Left lung (tissue), 10 donors: ENCODE results near the gene MTMR1. TPM values are rescaled to one million over a fixed set of nuclear protein-coding genes. Genes with fewer than 3 reads are reported as not detected.
A peak's percentile ranks its signal among the peaks of the same experiment; 100 is the strongest.

Experiments used
- ATAC-seq: fragments of 200-7000 bp; cut with Tn5 transposase; one replicate; pipeline ENCODE4 v1.9.1; 2020; ENCODE audit warnings: moderate library complexity
- DNase-seq, 4 donors: peaks; one replicate each; pipeline ENCODE4 v3.0.0-alpha.2; 2013 to 2020
- H3K27ac ChIP-seq, 2 donors: fragments of 200-600 bp; sonication (generic) in 1 of 2; one replicate each; pipeline versions ENCODE4 v1.5.0 to v1.8.0; 2020 to 2021
- H3K27me3 ChIP-seq, 2 donors: fragments of 200-600 bp; sonication (generic) in 1 of 2; one replicate each; pipeline versions ENCODE4 v1.5.0 to v1.8.0; 2020 to 2021
- H3K36me3 ChIP-seq, 2 donors: fragments of 200-600 bp; sonication (generic) in 1 of 2; one replicate each; pipeline versions ENCODE4 v1.5.0 to v1.8.0; 2020 to 2021
- H3K4me1 ChIP-seq, 2 donors: fragments of 200-600 bp; one replicate each; pipeline ENCODE4 v1.8.0; 2021
- H3K4me3 ChIP-seq, 2 donors: fragments of 200-600 bp; sonication (generic) in 1 of 2; one replicate each; pipeline versions ENCODE4 v1.5.0 to v1.8.0; 2020 to 2021; ENCODE audit warnings: mild to moderate bottlenecking in 1 of 2
- H3K9me3 ChIP-seq, 2 donors: fragments of 200-600 bp; sonication (generic) in 1 of 2; one replicate each; pipeline versions ENCODE4 v1.5.0 to v1.8.0; 2020 to 2021
- CTCF ChIP-seq, 2 donors: fragments of 200-600 bp; sonication (generic) in 1 of 2; IDR thresholded peaks; one replicate each; pipeline versions ENCODE4 v1.5.0 to v1.8.0; 2021; ENCODE audit warnings: antibody characterized with exemption in 2 of 2
- intact Hi-C, 2 donors: fragments of 100-400 bp; cut with DNase I; formaldehyde crosslinking; loops; one replicate each; pipeline versions ENCODE4 v1.11.2 to v1.14.2; 2022
- polyA plus RNA-seq, 6 donors: library from polyadenylated mRNA; unstranded; fragments of 120-200 nt; gene quantifications; one replicate each; pipeline ENCODE4 v1.2.1, GENCODE V29; 2013; ENCODE audit not compliant: insufficient read length in 6 of 6
- total RNA-seq, 2 donors: library from RNA; stranded (reverse); fragmentation: NEBNext Ultra II Directional; extraction: Animal tissue kit (Norgen Biotek cat#: 25700); gene quantifications; one replicate each; pipeline ENCODE4 v1.2.1, GENCODE V29; 2021
- donor health status: DM: no; HTN: yes; CAD: no.
- donor health status: DM: no; HTN: no; CAD: no.

The MTMR1 gene
- total and polyA plus RNA-seq, 8 donors, result 17.3 to 23.1 (median 20.7) TPM

- no peaks in the 10 kb centered on the region for H3K9me3 ChIP-seq
- no peak for TF ChIP-seq CTCF (IDR thresholded peaks at IDR 0.05)
- H3K36me3 ChIP-seq, result no peaks in the 10 kb centered on the region
- H3K4me3 ChIP-seq, result no peak overlapping the region
- DNase-seq, result no peak
- H3K27ac ChIP-seq, result no peak overlapping the region
- no peak for ATAC-seq
- H3K4me1 ChIP-seq, result peaks cover 0 to 4% of the 10 kb centered on the region in 2 donors
- intact Hi-C loops, result no loop called here
- H3K27me3 ChIP-seq, result no peaks in the 10 kb centered on the region
Measured at GRCh38 chrX:150688911-150689451, 4.2 kb upstream of the MTMR1 start.

DNA sequence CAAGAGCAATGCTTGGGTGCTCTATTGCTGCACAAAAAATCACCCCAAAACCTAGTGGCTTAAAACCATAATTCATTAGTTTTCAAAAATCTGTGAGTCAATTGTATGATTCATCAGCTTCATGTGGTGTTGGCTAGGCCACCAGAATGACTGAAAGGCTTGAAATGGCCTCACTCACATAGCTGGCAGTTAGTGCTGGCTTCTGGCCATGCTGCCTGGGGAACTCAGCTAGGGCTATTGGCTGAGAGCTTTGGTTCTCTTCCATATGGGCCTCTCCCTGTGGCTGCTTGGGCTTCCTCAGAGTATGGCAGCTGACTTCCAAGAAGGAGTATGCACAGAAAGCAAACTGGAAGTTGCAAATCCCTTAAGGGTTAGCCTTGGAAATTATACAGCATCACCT lies 3.1 kb upstream of the MTMR1 start:
- H3K4me1 ChIP-seq, result peaks cover 0 to 13% of the 10 kb centered on the region in 2 donors
- no peaks in the 10 kb centered on the region for H3K27me3 ChIP-seq
- H3K4me3 ChIP-seq, result no peak overlapping the region
- ATAC-seq, result no peak
- intact Hi-C loops, result no loop called here
- no peaks in the 10 kb centered on the region for H3K36me3 ChIP-seq
- DNase-seq, result no peak
- H3K27ac ChIP-seq, result no peak overlapping the region
- TF ChIP-seq CTCF (IDR thresholded peaks at IDR 0.05), result no peak
- H3K9me3 ChIP-seq, result no peaks in the 10 kb centered on the region

DNA sequence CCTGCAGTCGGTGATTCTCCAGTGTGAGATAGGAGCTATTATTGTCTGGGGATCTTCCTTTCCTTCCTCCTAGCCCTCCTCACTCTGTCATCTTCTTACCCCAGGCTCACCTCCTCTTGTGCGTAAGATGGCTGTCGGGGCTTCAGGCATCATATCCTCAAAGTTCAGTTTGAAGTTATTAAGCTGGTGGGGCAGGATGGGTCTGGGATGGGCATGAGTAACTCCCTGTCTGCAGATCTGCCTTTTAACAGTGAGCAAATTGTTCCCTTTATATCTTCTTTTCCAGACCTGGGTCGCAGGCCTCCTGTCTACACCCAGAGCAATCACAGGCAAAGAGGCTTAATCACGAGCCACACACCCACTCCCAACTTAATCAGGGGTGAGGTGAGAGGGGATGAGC lies 900 bp upstream of the MTMR1 start:
- H3K4me3 ChIP-seq, result peak overlapping the region; percentile 34 to 48
- no peaks in the 10 kb centered on the region for H3K36me3 ChIP-seq
- no peak overlapping the region for H3K27ac ChIP-seq
- no peaks in the 10 kb centered on the region for H3K9me3 ChIP-seq
- DNase-seq (no peak), ATAC-seq (no peak)
- no peak for TF ChIP-seq CTCF (IDR thresholded peaks at IDR 0.05)
- intact Hi-C loops, result no loop called here
- peaks cover 0 to 23% of the 10 kb centered on the region in 2 donors for H3K4me1 ChIP-seq
- no peaks in the 10 kb centered on the region for H3K27me3 ChIP-seq

GRCh38 chrX:150693725-150694574 lies 754 bp downstream of the MTMR1 start:
- ATAC-seq (peak; percentile 82), DNase-seq (peak in 3 of 4 donors; percentile 43 to 86 (median 64))
- Histone ChIP-seq H3K9me3 (no peaks in the 10 kb centered on the region), H3K27me3 (no peaks in the 10 kb centered on the region), H3K36me3 (no peaks in the 10 kb centered on the region), H3K4me3 (peak overlapping the region; percentile 32 to 48), H3K4me1 (peaks cover 0 to 23% of the 10 kb centered on the region in 2 donors), H3K27ac (peak overlapping the region; percentile 77 to 85)
- TF ChIP-seq CTCF (IDR thresholded peaks at IDR 0.05), result no peak
- intact Hi-C loops, result no loop called here

DNA sequence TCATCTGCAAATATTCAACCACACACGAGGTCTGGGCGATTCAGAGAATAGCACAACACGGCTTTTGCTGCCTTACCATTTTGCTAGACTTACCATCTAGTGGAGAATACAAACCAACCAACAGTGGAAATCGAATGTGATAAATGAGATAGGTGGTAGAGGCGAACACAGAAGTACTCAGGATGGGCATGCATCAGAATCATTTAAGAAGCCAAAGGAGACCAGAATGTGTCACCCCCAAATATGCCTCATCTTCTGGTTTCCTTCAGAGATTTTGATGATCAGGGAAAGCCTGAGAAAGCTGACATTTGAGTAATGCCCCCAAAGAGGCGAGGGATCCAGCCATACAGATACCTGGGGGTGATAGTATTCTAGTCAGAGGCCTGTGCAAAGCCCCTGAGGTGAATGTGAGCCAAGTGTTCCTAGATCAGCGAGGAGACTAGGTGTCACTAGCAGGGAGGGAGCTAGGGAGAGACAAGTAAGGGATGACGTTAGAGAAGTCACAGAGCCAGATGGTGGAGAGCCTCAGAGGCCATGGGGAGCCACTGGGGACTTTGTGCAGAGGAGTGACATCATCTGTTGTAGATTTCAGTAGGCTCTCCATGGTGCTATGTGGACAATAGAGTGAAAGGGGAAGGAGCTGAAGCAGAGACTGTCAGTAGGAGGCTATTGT lies 1.7 kb downstream of the MTMR1 start:
- intact Hi-C loops, result no loop called here
- H3K27me3 ChIP-seq, result no peaks in the 10 kb centered on the region
- DNase-seq, result no peak
- no peaks in the 10 kb centered on the region for H3K36me3 ChIP-seq
- H3K9me3 ChIP-seq, result no peaks in the 10 kb centered on the region
- ATAC-seq, result peak; percentile 9
- H3K4me3 ChIP-seq, result no peak overlapping the region
- H3K27ac ChIP-seq, result peak overlapping the region in 1 of 2 donors; percentile 85
- TF ChIP-seq CTCF (IDR thresholded peaks at IDR 0.05), result no peak
- H3K4me1 ChIP-seq, result peaks cover 0 to 23% of the 10 kb centered on the region in 2 donors
